Renal cortex interstitium (tissue), 11 donors: Measurements from ENCODE around the gene FARP1. TPM values are rescaled to one million over a fixed set of nuclear protein-coding genes. Genes with fewer than 3 reads are reported as not detected.
A peak's percentile ranks its signal among the peaks of the same experiment; 100 is the strongest.

Source experiments
- DNase-seq, 11 donors: peaks; one replicate each; pipeline ENCODE4 v3.0.0-alpha.2; 2013; ENCODE audit warnings: low read depth in 9 of 11, low spot score in 4 of 11; ENCODE audit errors: extremely low read depth in 1 of 11
- polyA plus RNA-seq, 3 donors: library from polyadenylated mRNA; unstranded; fragments of 120-200 nt; gene quantifications; one replicate each; pipeline ENCODE4 v1.2.1, GENCODE V29; 2013; ENCODE audit not compliant: insufficient read length in 3 of 3

FARP1 gene
- polyA plus RNA-seq, 3 donors: 251 to 327 (median 255) TPM

GRCh38 chr13:98111168-98112098, 31.5 kb upstream of the FARP1 start:
- no peak for DNase-seq

DNA sequence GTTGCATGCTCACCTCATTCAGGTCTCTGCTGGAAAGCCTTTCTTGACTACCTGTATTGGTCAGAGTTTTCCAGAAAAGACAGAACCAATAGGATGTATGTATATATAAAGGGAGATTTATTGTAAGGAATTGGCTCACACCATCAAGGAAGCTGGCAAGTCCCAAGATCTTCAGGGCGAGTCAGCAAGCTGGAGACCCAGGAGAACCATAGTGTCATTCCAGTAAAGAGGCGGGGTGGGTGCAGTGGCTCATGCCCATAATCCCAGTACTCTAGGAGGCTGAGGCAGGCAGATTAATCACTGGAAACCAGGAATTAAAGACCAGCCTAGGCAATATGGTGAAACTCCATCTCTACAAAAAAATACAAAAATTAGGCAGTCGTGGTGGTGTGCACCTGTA, 30.4 kb upstream of the FARP1 start:
- DNase-seq: no peak

GRCh38 chr13:98118865-98119264, 24.0 kb upstream of the FARP1 start:
- DNase-seq: no peak

DNA sequence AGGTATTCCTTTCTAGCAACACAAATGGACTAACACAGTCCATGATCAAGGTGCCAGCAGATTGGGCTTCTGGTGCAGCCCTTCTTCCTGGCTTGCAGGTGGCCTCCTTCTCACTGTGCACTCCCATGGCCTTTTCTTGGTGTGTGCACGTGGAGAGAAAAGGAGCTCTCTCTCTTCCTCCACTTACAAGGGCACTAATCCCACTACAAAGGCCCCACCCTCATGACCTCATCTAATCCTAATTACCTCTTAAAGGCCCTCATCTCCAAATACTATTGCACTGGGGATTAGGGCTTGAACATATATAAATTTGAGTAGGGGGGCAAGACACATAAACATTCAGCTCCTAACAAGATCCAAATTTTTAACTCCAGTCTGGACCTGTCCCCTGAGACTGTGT, 19.7 kb upstream of the FARP1 start:
- no peak for DNase-seq

- no peak for DNase-seq
Observed at GRCh38 chr13:98129059-98129746, 13.7 kb upstream of the FARP1 start.

DNA sequence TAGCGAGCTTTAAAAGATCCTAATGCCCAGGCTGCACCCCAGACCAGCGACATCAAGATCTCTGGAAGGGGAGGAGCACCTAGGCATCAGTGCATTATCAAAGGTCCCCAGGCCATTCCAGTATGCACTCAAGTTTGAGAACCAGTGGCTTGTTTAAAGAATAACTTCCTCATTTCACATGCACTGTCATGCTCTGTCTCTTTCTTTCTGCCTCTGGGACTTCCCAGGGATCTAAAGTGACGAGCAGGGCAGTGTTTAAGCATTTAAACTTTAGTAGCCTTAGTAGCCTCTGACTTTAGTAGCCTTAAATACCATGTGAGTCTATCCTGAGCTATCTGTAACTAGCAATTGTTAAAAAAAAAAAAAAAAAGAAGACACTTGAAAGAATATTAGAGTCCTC, 8.9 kb upstream of the FARP1 start:
- no peak for DNase-seq

DNA sequence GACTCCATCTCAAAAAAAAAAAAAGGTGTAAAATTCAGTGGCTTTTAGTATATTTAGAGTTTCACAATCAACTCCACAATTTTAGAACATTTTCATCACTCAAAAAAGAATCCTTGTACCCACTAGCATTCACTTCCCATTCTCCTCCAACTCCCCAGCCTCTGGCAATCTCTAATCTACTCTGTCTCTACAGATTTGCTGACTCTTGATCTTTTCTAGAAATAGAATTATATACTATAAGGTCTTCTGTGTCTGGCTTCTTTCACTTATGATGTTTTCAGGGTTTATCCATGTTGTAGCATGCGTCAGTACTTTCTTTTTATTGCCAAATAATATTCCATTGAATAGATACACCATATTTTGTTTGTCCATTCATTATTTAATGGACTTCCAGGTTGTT, 8.0 kb upstream of the FARP1 start:
- DNase-seq: no peak

- no peak for DNase-seq
Observed at GRCh38 chr13:98141091-98141490, 1.8 kb upstream of the FARP1 start.

GRCh38 chr13:98141509-98142379, 1.1 kb upstream of the FARP1 start:
- DNase-seq: peak in 2 of 11 donors; percentile 29 to 43

DNA sequence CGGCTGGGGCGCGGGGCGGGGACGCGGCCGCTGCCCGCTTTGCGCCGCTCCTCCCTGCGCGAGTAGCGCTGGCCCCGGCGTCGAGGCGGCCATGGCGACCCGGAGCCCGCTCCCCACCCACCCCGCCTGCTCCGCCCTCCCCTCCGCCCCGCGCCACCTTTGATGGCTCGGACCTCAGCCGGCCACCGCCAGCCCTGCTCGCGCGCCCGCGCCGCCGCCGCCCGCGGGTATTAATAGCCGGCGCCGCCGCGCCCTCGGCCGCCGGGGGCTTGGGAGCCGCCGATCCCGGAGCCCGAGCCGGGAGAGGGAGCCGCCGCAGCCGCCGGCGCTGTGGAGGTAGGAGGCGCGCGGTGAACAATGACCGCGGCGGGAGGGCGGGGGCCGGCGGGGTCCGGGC, 261 bp downstream of the FARP1 start:
- DNase-seq: peak in 2 of 11 donors; percentile 38 to 46

GRCh38 chr13:98143601-98144026, 720 bp downstream of the FARP1 start:
- DNase-seq: no peak

DNA sequence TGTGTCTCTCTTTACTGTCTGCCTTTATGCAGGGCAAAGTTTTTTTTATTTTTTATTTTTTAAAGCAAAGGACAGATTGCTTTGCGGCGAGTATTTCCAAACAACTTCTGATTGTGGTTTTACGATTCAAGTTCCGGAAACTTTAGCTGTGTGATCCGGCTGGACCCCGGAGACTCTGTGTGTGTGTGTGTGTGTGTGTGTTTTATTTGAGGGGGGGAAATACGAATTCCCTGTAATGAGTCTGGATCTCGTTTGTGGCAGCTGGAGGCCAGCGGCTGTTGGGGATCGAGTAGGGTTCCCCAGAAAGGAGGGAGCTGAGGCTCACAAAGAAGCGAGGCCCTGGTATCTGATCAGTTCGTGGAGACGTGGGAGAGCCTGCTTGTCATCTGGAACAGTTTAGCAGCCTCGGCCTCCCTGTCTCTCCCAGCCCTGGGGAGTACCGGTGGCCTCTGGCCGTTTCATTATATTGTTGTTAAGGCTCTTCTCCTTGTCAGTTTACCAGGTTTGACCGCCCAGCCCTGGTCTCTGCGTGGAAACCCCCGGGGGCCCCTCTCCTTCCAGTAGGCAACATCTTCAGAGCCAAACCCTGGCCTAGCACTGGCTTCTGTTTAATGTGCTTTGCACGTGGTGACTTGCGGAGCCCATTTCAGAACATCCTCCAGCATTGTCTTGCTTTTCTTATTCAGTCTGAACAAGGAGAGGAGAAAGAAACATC, 1.3 kb downstream of the FARP1 start:
- peak in 1 of 11 donors; percentile 37 for DNase-seq

DNA sequence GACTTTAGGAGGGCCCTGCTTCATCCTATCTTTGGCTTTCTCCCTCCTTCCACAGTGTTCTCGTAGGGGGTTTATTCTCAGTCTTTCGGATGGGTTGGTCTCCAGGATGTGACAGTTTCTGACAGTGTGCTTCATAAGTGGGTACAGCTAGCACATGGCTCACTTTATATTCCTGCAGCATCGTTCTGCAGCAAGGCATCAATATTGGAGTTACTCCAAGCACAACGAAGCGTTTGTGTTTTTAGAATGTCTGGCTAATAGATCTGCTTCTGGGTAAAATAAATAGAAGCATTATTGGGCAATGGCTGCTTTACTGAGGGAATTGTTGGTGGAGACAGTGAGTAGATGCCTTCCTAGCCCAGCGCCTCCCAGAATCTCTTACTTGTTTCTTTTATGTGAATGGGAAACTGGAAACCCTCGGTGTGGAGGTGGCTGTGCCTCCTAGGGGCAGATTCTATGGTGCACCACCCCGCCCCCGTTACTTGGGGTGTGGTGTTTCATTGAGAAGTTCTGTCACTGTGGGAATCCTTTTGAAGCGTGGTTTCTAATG, 2.0 kb downstream of the FARP1 start:
- DNase-seq: no peak

DNA sequence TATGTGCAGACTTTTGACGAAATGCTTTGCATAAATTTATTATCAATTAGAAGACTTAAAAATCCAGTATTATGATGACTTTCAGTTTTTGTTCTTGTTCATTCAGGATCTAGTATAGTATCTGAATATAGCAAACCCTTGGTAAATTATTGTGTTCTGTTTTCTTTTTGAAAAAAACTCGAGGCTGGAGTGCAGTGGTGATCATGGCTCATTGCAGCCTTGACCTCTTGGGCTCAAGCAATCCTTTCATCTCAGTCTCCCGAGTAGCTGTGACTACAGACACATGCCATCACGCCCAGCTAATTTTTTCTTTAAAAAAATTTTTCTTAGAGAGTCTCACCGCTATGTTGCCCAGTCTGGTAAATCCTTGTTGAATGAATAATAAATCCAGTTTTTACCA, 4.6 kb downstream of the FARP1 start:
- DNase-seq: no peak

DNA sequence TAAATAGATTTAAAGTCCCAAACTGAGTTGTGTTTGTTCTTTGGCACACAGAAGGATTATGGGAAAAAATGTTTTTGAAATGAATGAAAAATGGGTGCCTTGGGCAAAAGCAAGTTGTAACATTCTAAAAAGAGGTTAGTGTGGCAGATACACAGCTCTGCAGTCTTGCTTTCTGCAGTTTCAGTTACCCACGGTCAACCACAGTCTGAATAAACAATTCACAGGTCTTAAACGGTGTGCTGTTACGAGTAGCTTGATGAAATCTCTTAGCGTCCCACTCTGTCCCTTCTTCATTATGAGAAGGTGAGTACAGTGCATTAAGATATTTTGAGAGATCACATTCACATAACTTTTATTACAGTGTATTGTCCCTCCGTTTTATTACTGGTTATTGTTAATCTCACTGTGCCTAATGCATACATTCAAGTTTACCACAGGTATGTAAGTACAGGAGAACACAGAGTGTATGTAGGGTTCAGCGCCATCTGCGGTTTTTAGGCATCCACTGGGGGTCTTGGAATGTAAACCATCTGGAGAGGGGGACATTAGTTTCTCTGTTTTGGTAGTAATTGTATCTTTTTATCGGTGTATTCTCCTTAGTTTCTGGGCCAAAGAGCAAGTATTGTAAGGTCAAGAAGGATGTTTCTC, 8.1 kb downstream of the FARP1 start:
- no peak for DNase-seq

DNA sequence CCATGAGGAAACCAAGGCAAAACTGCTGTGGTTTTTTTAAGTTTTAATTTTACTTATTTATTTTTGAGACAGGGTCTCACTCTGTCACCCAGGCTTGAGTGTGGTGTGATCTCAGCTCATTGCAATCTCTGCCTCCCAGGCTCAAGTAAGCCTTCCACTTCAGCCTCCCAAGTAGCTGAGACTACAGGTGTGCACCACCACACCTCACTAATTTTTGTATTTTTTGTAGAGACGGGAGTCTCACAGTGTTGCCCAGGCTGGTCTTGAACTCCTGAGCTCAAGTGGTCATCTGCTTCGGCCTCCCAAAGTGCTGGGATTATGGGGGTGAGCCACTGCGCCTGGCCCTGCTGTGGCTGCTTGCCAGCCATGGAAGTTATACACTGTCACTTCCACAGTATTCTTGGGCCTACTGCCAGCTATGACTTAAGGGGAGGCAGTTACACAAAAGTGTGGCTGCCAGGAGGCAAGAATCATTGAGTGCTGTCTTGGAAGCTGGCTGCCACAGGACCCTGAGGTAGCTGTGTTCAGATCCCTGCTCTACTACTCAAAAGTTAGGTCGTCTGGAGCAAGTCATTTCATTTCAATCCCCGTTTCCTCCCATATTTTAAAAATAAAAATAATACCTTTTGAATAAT, 12.7 kb downstream of the FARP1 start:
- DNase-seq: no peak

- no peak for DNase-seq
Observed at GRCh38 chr13:98156259-98156658, 13.4 kb downstream of the FARP1 start.

DNA sequence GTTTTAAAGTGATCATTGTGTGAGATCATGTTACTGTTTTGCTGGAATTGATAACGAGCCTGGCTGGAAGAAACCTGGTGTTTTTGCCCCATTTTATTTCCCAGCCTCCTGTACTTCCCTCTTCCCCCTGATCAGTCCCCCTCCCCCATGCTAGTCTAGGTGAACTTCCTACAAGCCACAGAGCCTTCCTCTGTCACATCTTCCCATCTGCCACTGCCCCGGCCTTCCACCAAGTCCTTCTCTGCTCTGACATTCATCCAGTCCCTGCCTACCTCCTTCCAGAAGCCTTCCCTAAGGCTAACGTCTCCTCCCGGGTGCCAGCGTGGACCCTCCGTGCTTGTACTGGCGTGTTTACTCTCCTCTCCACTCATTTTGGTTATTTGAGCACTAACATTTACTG, 14.3 kb downstream of the FARP1 start:
- DNase-seq: no peak
